PFSK-1 (cell line): Measurements from ENCODE around the gene STAC3.

Source experiments
- FOXP2 ChIP-seq: optimal IDR thresholded peaks from 2 replicates; pipeline ENCODE3; 2011; ENCODE audit warnings: borderline replicate concordance, control low read depth, inconsistent platforms; ENCODE audit not compliant: insufficient read depth; ENCODE audit errors: extremely low read length, extremely low read depth
- POLR2AphosphoS5 ChIP-seq: IDR thresholded peaks from 2 replicates; pipeline ENCODE4 v1.6.1; 2012; ENCODE audit warnings: low read depth, mild to moderate bottlenecking, control low read depth, low read length, moderate library complexity
- REST ChIP-seq, 2 experiments: IDR thresholded peaks; 2 replicates each; pipeline versions ENCODE4 v1.6.1 to v1.8.0; 2011 to 2012; ENCODE audit warnings: low read depth in 2 of 2, low read length in 2 of 2, control low read depth in 1 of 2, inconsistent platforms in 1 of 2, mild to moderate bottlenecking in 1 of 2, moderate library complexity in 1 of 2; ENCODE audit not compliant: insufficient read depth in 1 of 2
- SIN3A ChIP-seq: IDR thresholded peaks from 2 replicates; pipeline ENCODE4 v1.6.1; 2012; ENCODE audit warnings: mild to moderate bottlenecking, low read length, moderate library complexity, borderline replicate concordance; ENCODE audit not compliant: insufficient read depth
- TAF1 ChIP-seq: IDR thresholded peaks from 2 replicates; pipeline ENCODE4 v1.6.1; 2012; ENCODE audit warnings: low read length, control low read depth, borderline replicate concordance; ENCODE audit not compliant: insufficient read depth

- TF ChIP-seq POLR2AphosphoS5: no peak
- TF ChIP-seq TAF1: no peak
- TF ChIP-seq REST (IDR thresholded peaks at IDR 0.05; ENCODE audit: insufficient read depth in 1 of 2, low read depth in 2 of 2, low read length in 2 of 2): no peak
- no peak for TF ChIP-seq FOXP2
- no peak for TF ChIP-seq SIN3A
These were observed 25.9 kb downstream of the STAC3 start for GRCh38 chr12:57224973-57225679.
